ENCODE results near the gene RNF31.

The RNF31 gene

GRCh38 chr14:24157331-24157730, 10.0 kb downstream of the RNF31 start:
- POLR2A ChIA-PET, result no interaction called here
- TF ChIP-seq CTCF (IDR thresholded peaks at IDR 0.05; ENCODE audit: insufficient read depth, low read length, missing control alignments), result no peak
- CTCF ChIA-PET, result interaction anchor here (1.2 to 6.9 kb wide), 4 partner anchors 8 to 151 kb away, joined by 3 to 165 read pairs (median 4); partner anchors contain the start of genes CIDEB, PSME2 and RNF31
- no peak for DNase-seq (ENCODE audit: low read depth, low spot score)
- H3K4me3 ChIP-seq (ENCODE audit: low read depth, low read length), result no peak overlapping the region

GRCh38 chr14:24159777-24160498, 12.6 kb downstream of the RNF31 start:
- DNase-seq (ENCODE audit: low read depth, low spot score), result no peak
- ChIA-PET POLR2A (interaction anchor here (1.1 to 2.7 kb wide), 5 partner anchors 9 to 66 kb away, joined by 4 to 13 read pairs (median 8); partner anchors contain the start of genes EMC9, PCK2, PSME2 and RNF31), CTCF (interaction anchor here (0.7 to 6.9 kb wide), 22 partner anchors 10 to 148 kb away, joined by 3 to 165 read pairs (median 15); partner anchors contain the start of genes CIDEB, DCAF11, DHRS1 and EMC9)
- no peak for TF ChIP-seq CTCF (IDR thresholded peaks at IDR 0.05; ENCODE audit: insufficient read depth, low read length, missing control alignments)
- H3K4me3 ChIP-seq (ENCODE audit: low read depth, low read length), result no peak overlapping the region

GRCh38 chr14:24160499-24160849, 13.2 kb downstream of the RNF31 start:
- DNase-seq (ENCODE audit: low read depth, low spot score), result no peak
- TF ChIP-seq CTCF (IDR thresholded peaks at IDR 0.05; ENCODE audit: insufficient read depth, low read length, missing control alignments), result no peak
- no peak overlapping the region for H3K4me3 ChIP-seq (ENCODE audit: low read depth, low read length)
- POLR2A ChIA-PET, result interaction anchor here (1.6 to 2.7 kb wide), 4 partner anchors 9 to 66 kb away, joined by 5 to 13 read pairs (median 8); partner anchors contain the start of genes EMC9, PCK2, PSME2 and RNF31
- CTCF ChIA-PET, result interaction anchor here (0.8 to 6.9 kb wide), 24 partner anchors 9 to 137 kb away, joined by 3 to 165 read pairs (median 12); partner anchors contain the start of genes DCAF11, DHRS1, EMC9 and IPO4

- CTCF ChIA-PET, result interaction anchor here (0.6 to 6.9 kb wide), 39 partner anchors 9 to 147 kb away, joined by 3 to 165 read pairs (median 4); partner anchors contain the start of genes CIDEB, DCAF11, DHRS1 and EMC9
- TF ChIP-seq CTCF (IDR thresholded peaks at IDR 0.05; ENCODE audit: insufficient read depth, low read length, missing control alignments), result peak; percentile 98
- POLR2A ChIA-PET, result interaction anchor here (0.6 to 2.7 kb wide), 11 partner anchors 9 to 81 kb away, joined by 3 to 13 read pairs (median 5); partner anchors contain the start of genes DCAF11, EMC9, NRL and PCK2
Measured at GRCh38 chr14:24160850-24161804, 13.8 kb downstream of the RNF31 start, which contains the start of gene IRF9. Gene IRF9 (plus strand): TSS chr14:24161265. CDS start chr14:24162145, 880 bp downstream.

GRCh38 chr14:24162093-24162492, 14.8 kb downstream of the RNF31 start:
- H3K4me3 ChIP-seq (ENCODE audit: low read depth, low read length), result peak overlapping the region; percentile 93
- no peak for DNase-seq (ENCODE audit: low read depth, low spot score)
- ChIA-PET POLR2A (interaction anchor here (0.7 to 2.7 kb wide), 9 partner anchors 8 to 80 kb away, joined by 3 to 9 read pairs (median 5); partner anchors contain the start of genes DCAF11, IPO4, NRL and PSME2), CTCF (interaction anchor here (1.1 to 6.9 kb wide), 18 partner anchors 8 to 147 kb away, joined by 3 to 165 read pairs (median 17); partner anchors contain the start of genes DCAF11, DHRS1, EMC9 and IPO4)
- no peak for TF ChIP-seq CTCF (IDR thresholded peaks at IDR 0.05; ENCODE audit: insufficient read depth, low read length, missing control alignments)

More at GRCh38 chr14:24160850-24161804, 13.8 kb downstream of the RNF31 start, which contains the start of gene IRF9:
- H3K4me3 ChIP-seq (ENCODE audit: low read depth, low read length), result peak within 1 kb of the TSS; percentile 93
- peak; percentile 72 for DNase-seq (ENCODE audit: low read depth, low spot score)
